ENCODE results near the gene FRMD8. TPM values are rescaled to one million over a fixed set of nuclear protein-coding genes. Genes with fewer than 3 reads are reported as not detected.

FRMD8 gene
- total and polyA plus RNA-seq, 9 of the 15 experiments (the other 6 are each of a cell fraction or from before 2014, with no cell fraction given): 4.5 to 54.5 (median 15.8) TPM

- H3K9ac ChIP-seq (ENCODE audit: insufficient read depth in 1 of 2, low read depth in 2 of 2, low read length in 2 of 2): peak within 1 kb of the TSS; percentile 98 to 100
- FAIRE-seq: peak; percentile 74
- peaks cover 92% of the 10 kb centered on the region for H3K79me2 ChIP-seq (ENCODE audit: control insufficient read depth, insufficient read depth, low read length)
- no peaks in the 10 kb centered on the region for H3K27me3 ChIP-seq (ENCODE audit: control insufficient read depth in 2 of 2, insufficient read depth in 2 of 2, low read length in 2 of 2)
- H3K9me3 ChIP-seq (replicated peaks; ENCODE audit: control insufficient read depth, insufficient read depth, low read depth, low read length): no peaks in the 10 kb centered on the region
- TSS peak; percentile 63 for BruUV-seq (replicated peaks)
- peaks cover 52% of the 10 kb centered on the region for H4K20me1 ChIP-seq (replicated peaks; ENCODE audit: control insufficient read depth, insufficient read depth, low read length)
- peak within 1 kb of the TSS; percentile 98 for H3K27ac ChIP-seq (ENCODE audit: extremely low read depth, low read depth, low read length)
- DNase-seq (ENCODE audit: extremely low read depth in 1 of 4, low spot score in 3 of 4): peak; percentile 75 to 96 (median 82)
- ChIA-PET POLR2A (interaction anchor here (0.6 to 17.3 kb wide), 79 partner anchors 6 to 1545 kb away, joined by 3 to 1349 read pairs (median 5); partner anchors contain the start of genes CAPN1, CDC42EP2, DPF2 and EHBP1L1), CTCF (ENCODE audit: low intra/inter-chr PET ratio) (no interaction called here)
- peak; percentile 54 for ATAC-seq
- WGBS (ENCODE audit: insufficient coverage, low coverage, missing lambda C conversion rate): 1% methylated on average over 35 of the region's 40 CpGs
- H3K9me1 ChIP-seq (ENCODE audit: control insufficient read depth, insufficient read depth, low read length): no peaks in the 10 kb centered on the region
- peak within 1 kb of the TSS; percentile 97 for H3K4me2 ChIP-seq (ENCODE audit: insufficient read depth, low read length)
- in situ Hi-C loops (cut with MboI): no loop called here
- peak within 1 kb of the TSS; percentile 79 for H3K4me3 ChIP-seq
- intact Hi-C loops (cut with micrococcal nuclease): loop anchor here (1.0 kb wide), 1 partner anchor 74 kb away; no protein-coding TSS in a partner anchor
- peaks cover 47% of the 10 kb centered on the region for H3K36me3 ChIP-seq (ENCODE audit: control insufficient read depth, insufficient read depth, low read length)
- peaks cover 34 to 45% of the 10 kb centered on the region in 2 experiments for H3K4me1 ChIP-seq (replicated peaks in 1 of 2; ENCODE audit: control insufficient read depth in 2 of 2, insufficient read depth in 2 of 2, low read length in 2 of 2)
- H2AFZ ChIP-seq (ENCODE audit: low read depth, low read length): peak within 1 kb of the TSS; percentile 64
- TF ChIP-seq ZNF551 (CRISPR knock-in tag; IDR thresholded peaks at IDR 0.05): peak; percentile 99
- peak; percentile 99; the same call in 1 of the 2 replicates for TF ChIP-seq ZFP30 (CRISPR knock-in tag; IDR thresholded peaks at IDR 0.05; ENCODE audit: borderline replicate concordance)
- TF ChIP-seq SUPT5H (IDR thresholded peaks at IDR 0.05): peak; percentile 100
- no peak for TF ChIP-seq FOXA1 (IDR thresholded peaks at IDR 0.05; ENCODE audit: borderline replicate concordance)
- TF ChIP-seq TCF7 (IDR thresholded peaks at IDR 0.05; ENCODE audit: borderline replicate concordance): peak; percentile 62; the same call in 1 of the 2 replicates
- TF ChIP-seq CHD1 (IDR thresholded peaks at IDR 0.05; ENCODE audit: low read length): peak; percentile 99
- peak; percentile 42; the same call in 1 of the 2 replicates for TF ChIP-seq TARDBP (IDR thresholded peaks at IDR 0.05)
- peak; percentile 17; the same call in 1 of the 2 replicates for TF ChIP-seq MIER1 (IDR thresholded peaks at IDR 0.05; ENCODE audit: low read depth)
- TF ChIP-seq CBX5 (IDR thresholded peaks at IDR 0.05; ENCODE audit: borderline replicate concordance, low read depth): 0 out of 2 replicates have a peak, but pooled peaks have one; percentile 41
- TF ChIP-seq ZNF174 (CRISPR knock-in tag; IDR thresholded peaks at IDR 0.05): peak; percentile 96; the same call in 1 of the 2 replicates
- TF ChIP-seq, protein P1, sequence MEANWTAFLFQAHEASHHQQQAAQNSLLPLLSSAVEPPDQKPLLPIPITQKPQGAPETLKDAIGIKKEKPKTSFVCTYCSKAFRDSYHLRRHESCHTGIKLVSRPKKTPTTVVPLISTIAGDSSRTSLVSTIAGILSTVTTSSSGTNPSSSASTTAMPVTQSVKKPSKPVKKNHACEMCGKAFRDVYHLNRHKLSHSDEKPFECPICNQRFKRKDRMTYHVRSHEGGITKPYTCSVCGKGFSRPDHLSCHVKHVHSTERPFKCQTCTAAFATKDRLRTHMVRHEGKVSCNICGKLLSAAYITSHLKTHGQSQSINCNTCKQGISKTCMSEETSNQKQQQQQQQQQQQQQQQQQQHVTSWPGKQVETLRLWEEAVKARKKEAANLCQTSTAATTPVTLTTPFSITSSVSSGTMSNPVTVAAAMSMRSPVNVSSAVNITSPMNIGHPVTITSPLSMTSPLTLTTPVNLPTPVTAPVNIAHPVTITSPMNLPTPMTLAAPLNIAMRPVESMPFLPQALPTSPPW (CRISPR knock-in tag; IDR thresholded peaks at IDR 0.05): no peak
- TF ChIP-seq KLF10 (CRISPR knock-in tag; IDR thresholded peaks at IDR 0.05): peak; percentile 100
- TF ChIP-seq GABPB1 (CRISPR knock-in tag; IDR thresholded peaks at IDR 0.05): 0 out of 2 replicates have a peak, but pooled peaks have one; percentile 43
- TF ChIP-seq, protein P2, sequence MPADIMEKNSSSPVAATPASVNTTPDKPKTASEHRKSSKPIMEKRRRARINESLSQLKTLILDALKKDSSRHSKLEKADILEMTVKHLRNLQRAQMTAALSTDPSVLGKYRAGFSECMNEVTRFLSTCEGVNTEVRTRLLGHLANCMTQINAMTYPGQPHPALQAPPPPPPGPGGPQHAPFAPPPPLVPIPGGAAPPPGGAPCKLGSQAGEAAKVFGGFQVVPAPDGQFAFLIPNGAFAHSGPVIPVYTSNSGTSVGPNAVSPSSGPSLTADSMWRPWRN (IDR thresholded peaks at IDR 0.05; ENCODE audit: low read depth): peak; percentile 33; the same call in 1 of the 2 replicates
- no peak; the same call in 1 of the 2 replicates for TF ChIP-seq DNMT1 (IDR thresholded peaks at IDR 0.05)
- TF ChIP-seq USF2 (CRISPR knock-in tag; IDR thresholded peaks at IDR 0.05): no peak; the same call in 1 of the 2 replicates
- peak; percentile 98 for TF ChIP-seq POLR2AphosphoS2 (IDR thresholded peaks at IDR 0.05; ENCODE audit: low read length)
- TF ChIP-seq ZKSCAN8 (CRISPR knock-in tag; IDR thresholded peaks at IDR 0.05): no peak
- TF ChIP-seq ZBED1 (IDR thresholded peaks at IDR 0.05): peak; percentile 99
- TF ChIP-seq XRCC5 (IDR thresholded peaks at IDR 0.05; ENCODE audit: low read depth, low read length): peak; percentile 47
These were observed 36.4 kb downstream of the FRMD8 start, which contains the start of gene NEAT1 for GRCh38 chr11:65422633-65423515. NEAT1 (plus strand) TSS chr11:65422798.

Measured in K562 (cell line).